Mesothelial cell of epicardium (in vitro differentiated cells): ENCODE data around the gene ARL14. TPM values are rescaled to one million over a fixed set of nuclear protein-coding genes. Genes with fewer than 3 reads are reported as not detected.

ENCODE experiments used
- DNase-seq, 2 experiments: peaks; one replicate each; pipeline ENCODE4 v3.0.0; 2021; ENCODE audit warnings: low spot score in 2 of 2; ENCODE audit not compliant: unreplicated experiment in 2 of 2
- H3K27ac Mint-ChIP-seq: 2 replicates; pipeline ENCODE4 v1.8.0; 2021; ENCODE audit warnings: mixed read lengths
- H3K27me3 Mint-ChIP-seq: 2 replicates; pipeline ENCODE4 v1.8.0; 2021; ENCODE audit warnings: low read depth, mixed read lengths
- H3K36me3 Mint-ChIP-seq: 2 replicates; pipeline ENCODE4 v1.8.0; 2021; ENCODE audit warnings: mixed read lengths
- H3K4me1 Mint-ChIP-seq: 2 replicates; pipeline ENCODE4 v1.8.0; 2021; ENCODE audit warnings: mixed read lengths
- H3K4me3 Mint-ChIP-seq: 2 replicates; pipeline ENCODE4 v1.8.0; 2021; ENCODE audit warnings: mild to moderate bottlenecking, moderate library complexity, mixed read lengths
- H3K9me3 Mint-ChIP-seq: 2 replicates; pipeline ENCODE4 v1.8.0; 2021; ENCODE audit warnings: mixed read lengths
- total RNA-seq: library from RNA; stranded (reverse); gene quantifications from 3 replicates; pipeline ENCODE4 v1.2.1, GENCODE V29; 2021
- TF ChIP-seq, protein P1 (sequence below): fragments of 200-600 bp; sonication (generic); IDR thresholded peaks from one replicate; pipeline ENCODE4 v1.5.0; 2021; ENCODE audit warnings: antibody characterized with exemption; ENCODE audit not compliant: unreplicated experiment

The ARL14 gene
- total RNA-seq, 1 donor from 2014 or later: not detected

DNA sequence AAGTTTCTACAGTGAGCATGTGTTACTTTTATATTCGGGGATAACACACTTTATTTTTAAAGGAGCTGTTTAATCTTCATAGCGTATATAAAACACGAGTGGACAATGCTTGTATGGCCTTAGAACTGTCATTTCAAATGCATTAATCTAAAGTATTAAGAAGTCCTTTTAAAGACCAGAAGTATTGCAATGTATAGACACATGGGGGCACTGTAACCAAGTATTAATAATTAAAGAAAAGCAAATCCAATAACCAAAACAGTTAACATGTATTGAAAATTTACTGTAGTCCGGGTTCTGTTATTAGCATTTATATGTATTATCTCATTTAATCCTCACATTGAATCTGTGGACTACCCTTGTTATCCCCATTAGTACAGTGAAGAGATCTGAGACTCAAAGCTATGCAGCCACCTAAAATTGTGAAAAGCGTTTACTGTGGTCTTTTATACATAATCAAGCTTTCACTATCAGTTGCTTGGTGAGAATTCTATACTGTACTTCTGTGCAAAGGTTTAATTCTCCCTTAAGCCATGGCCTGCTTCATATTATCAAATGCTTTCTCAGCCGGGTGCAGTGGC lies 10.1 kb downstream of the ARL14 start:
- no peaks in the 10 kb centered on the region for H3K27me3 Mint-ChIP-seq
- no peak overlapping the region for H3K4me3 Mint-ChIP-seq
- H3K9me3 Mint-ChIP-seq: peaks cover 5% of the 10 kb centered on the region
- H3K4me1 Mint-ChIP-seq: peaks cover 10% of the 10 kb centered on the region
- TF ChIP-seq, protein P1, sequence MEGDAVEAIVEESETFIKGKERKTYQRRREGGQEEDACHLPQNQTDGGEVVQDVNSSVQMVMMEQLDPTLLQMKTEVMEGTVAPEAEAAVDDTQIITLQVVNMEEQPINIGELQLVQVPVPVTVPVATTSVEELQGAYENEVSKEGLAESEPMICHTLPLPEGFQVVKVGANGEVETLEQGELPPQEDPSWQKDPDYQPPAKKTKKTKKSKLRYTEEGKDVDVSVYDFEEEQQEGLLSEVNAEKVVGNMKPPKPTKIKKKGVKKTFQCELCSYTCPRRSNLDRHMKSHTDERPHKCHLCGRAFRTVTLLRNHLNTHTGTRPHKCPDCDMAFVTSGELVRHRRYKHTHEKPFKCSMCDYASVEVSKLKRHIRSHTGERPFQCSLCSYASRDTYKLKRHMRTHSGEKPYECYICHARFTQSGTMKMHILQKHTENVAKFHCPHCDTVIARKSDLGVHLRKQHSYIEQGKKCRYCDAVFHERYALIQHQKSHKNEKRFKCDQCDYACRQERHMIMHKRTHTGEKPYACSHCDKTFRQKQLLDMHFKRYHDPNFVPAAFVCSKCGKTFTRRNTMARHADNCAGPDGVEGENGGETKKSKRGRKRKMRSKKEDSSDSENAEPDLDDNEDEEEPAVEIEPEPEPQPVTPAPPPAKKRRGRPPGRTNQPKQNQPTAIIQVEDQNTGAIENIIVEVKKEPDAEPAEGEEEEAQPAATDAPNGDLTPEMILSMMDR: peak; percentile 36
- H3K36me3 Mint-ChIP-seq: no peaks in the 10 kb centered on the region
- H3K27ac Mint-ChIP-seq: no peak overlapping the region
- DNase-seq: no peak

DNA sequence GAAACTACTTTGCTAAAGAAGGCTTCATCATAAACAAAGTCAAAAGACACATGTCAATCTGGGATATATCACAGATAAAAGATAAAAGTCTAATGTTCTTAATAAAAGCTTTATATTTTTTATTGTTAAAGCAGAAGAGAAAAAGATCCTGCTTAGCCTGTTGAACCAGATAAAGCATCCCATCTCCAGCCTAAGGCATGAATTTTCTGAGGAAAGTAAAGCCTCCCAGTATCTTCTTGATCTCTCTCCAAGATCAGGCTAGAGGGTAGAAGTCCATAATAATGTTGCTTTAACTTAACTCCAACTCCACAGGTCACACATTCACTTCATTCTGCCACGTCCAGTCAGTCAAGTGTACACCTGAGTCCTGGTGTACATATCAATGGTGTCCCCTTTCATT lies 14.2 kb downstream of the ARL14 start:
- peaks cover 14% of the 10 kb centered on the region for H3K4me1 Mint-ChIP-seq
- H3K4me3 Mint-ChIP-seq: no peak overlapping the region
- no peaks in the 10 kb centered on the region for H3K27me3 Mint-ChIP-seq
- no peak overlapping the region for H3K27ac Mint-ChIP-seq
- H3K9me3 Mint-ChIP-seq: peaks cover 5% of the 10 kb centered on the region
- TF ChIP-seq, protein P1: no peak
- H3K36me3 Mint-ChIP-seq: no peaks in the 10 kb centered on the region
- no peak for DNase-seq

DNA sequence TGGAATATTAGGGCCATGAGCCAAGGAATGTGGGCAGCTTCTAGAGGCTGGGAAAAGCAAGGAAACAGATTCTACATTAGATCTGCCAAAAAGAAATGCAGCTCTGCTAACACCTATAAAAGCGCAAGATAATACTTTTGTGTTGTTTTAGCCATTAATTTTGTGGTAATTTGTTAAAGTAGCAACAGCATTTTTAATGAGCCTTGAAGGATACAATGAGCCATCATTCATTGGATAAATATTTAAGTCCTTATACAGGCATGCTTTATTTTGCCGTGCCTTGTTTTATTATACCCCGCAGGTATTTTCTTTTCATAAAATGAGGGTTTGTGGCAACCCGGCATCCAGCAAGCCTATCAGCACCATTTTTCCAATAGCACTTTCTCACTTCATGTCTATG lies 15.0 kb downstream of the ARL14 start:
- DNase-seq: no peak
- no peaks in the 10 kb centered on the region for H3K27me3 Mint-ChIP-seq
- H3K9me3 Mint-ChIP-seq: peaks cover 5% of the 10 kb centered on the region
- TF ChIP-seq, protein P1: no peak
- peaks cover 20% of the 10 kb centered on the region for H3K4me1 Mint-ChIP-seq
- no peaks in the 10 kb centered on the region for H3K36me3 Mint-ChIP-seq
- no peak overlapping the region for H3K4me3 Mint-ChIP-seq
- no peak overlapping the region for H3K27ac Mint-ChIP-seq

DNA sequence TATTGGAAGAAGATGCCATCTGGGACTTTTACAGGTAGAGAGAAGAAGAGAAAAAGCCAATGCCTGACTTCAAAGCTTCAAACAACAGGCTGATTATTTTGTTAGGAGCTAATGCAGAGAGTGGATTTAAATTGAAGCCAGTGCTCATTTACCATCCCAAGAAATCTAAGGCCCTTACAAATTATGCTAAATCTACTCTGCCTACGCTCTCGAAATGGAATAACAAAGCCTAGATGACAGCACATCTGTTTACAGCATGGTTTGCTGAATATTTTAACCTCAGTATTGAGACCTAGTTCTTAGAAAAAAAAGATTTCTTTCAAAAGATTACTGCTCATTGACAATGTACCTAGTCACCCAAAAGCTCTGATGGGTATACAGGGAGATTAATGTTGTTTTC lies 16.2 kb downstream of the ARL14 start:
- H3K27me3 Mint-ChIP-seq: no peaks in the 10 kb centered on the region
- H3K9me3 Mint-ChIP-seq: peaks cover 5% of the 10 kb centered on the region
- no peak for DNase-seq
- TF ChIP-seq, protein P1: no peak
- H3K4me1 Mint-ChIP-seq: peaks cover 24% of the 10 kb centered on the region
- H3K27ac Mint-ChIP-seq: no peak overlapping the region
- no peaks in the 10 kb centered on the region for H3K36me3 Mint-ChIP-seq
- H3K4me3 Mint-ChIP-seq: no peak overlapping the region

DNA sequence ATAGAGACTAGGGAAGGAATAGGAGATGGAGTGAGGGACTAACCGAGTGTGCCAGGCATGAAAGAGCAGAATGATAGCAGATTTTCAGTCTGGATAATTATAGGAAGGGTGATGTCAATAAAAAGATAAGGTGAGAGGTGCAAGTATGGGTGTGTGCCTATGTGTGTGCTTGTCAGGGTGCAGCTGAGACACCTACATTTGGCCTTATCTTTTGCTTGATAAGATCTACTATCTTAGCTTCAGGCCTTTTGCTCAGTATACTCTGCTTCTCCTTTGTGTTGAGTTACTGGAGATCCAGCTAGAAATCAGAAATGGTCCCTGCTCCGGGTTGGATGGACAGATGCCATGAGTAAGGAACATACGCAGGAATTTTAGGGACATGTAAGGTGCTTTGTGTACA lies 17.4 kb downstream of the ARL14 start:
- Mint-ChIP-seq H3K27ac (no peak overlapping the region), H3K27me3 (no peaks in the 10 kb centered on the region), H3K4me1 (peaks cover 27% of the 10 kb centered on the region), H3K9me3 (peaks cover 5% of the 10 kb centered on the region), H3K4me3 (no peak overlapping the region), H3K36me3 (no peaks in the 10 kb centered on the region)
- DNase-seq: no peak
- TF ChIP-seq, protein P1: no peak

DNA sequence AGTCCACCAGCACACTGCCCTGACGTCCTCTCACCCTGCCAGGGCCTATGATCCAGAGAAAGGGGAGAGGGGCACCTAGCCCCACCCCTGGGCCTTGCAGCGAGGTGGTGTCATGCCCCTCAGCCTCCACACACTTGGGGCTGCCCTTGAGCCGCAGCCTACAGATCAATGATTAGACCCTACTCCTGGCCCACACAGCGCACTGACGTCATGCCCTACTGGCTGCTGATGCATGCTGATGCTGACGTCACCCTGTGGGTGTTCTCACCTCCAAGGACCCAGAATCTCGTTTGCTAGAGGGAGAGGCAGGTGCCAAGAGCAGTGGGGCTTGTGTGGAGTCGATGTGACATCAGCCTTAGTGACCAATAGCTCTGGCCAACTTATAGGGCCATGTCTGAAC lies 18.0 kb downstream of the ARL14 start:
- no peaks in the 10 kb centered on the region for H3K27me3 Mint-ChIP-seq
- TF ChIP-seq, protein P1: no peak
- peaks cover 27% of the 10 kb centered on the region for H3K4me1 Mint-ChIP-seq
- H3K9me3 Mint-ChIP-seq: peaks cover 5% of the 10 kb centered on the region
- no peaks in the 10 kb centered on the region for H3K36me3 Mint-ChIP-seq
- no peak overlapping the region for H3K4me3 Mint-ChIP-seq
- no peak for DNase-seq
- no peak overlapping the region for H3K27ac Mint-ChIP-seq
